Activated naive CD4-positive, alpha-beta T cell treated with anti-CD3 and anti-CD28 coated beads for 36 hours (primary cell): ENCODE data around the gene FATE1. TPM values are rescaled to one million over a fixed set of nuclear protein-coding genes. Genes with fewer than 3 reads are reported as not detected.

Source experiments
- CTCF ChIA-PET: fragments of 350-600 bp; sonication (Branson Sonifier 250); formaldehyde crosslinking; loops from one replicate; lab custom pipeline; 2021; ENCODE audit warnings: antibody characterized with exemption; lab: Charles Lee
- DNase-seq: peaks from one replicate; pipeline ENCODE4 v3.0.0-alpha.2; 2020
- H3K27ac Mint-ChIP-seq: one replicate; pipeline ENCODE4 v1.8.0; 2021; ENCODE audit warnings: mild to moderate bottlenecking, mixed read lengths
- H3K27me3 Mint-ChIP-seq: one replicate; pipeline ENCODE4 v1.8.0; 2021; ENCODE audit warnings: low read depth, mixed read lengths
- H3K36me3 Mint-ChIP-seq: one replicate; pipeline ENCODE4 v1.8.0; 2021; ENCODE audit warnings: low read depth, mixed read lengths
- H3K4me1 Mint-ChIP-seq: one replicate; pipeline ENCODE4 v1.8.0; 2021; ENCODE audit warnings: low read depth, mixed read lengths
- H3K4me3 Mint-ChIP-seq: one replicate; pipeline ENCODE4 v1.8.0; 2021; ENCODE audit warnings: mild to moderate bottlenecking, moderate library complexity, mixed read lengths
- H3K9me3 Mint-ChIP-seq: one replicate; pipeline ENCODE4 v1.8.0; 2021; ENCODE audit warnings: mixed read lengths
- intact Hi-C: fragments of 100-400 bp; cut with micrococcal nuclease; formaldehyde crosslinking; loops from one replicate; pipeline ENCODE4 v1.15.1; 2023
- total RNA-seq, 2 experiments: library from RNA; stranded (reverse); gene quantifications; one replicate each; pipeline ENCODE4 v1.2.3, GENCODE V29; 2021

Gene FATE1
- total RNA-seq, 2 experiments from 2014 or later = not detected

- no peaks in the 10 kb centered on the region for H3K36me3 Mint-ChIP-seq
- CTCF ChIA-PET = no interaction called here
- intact Hi-C loops = no loop called here
- no peaks in the 10 kb centered on the region for H3K4me1 Mint-ChIP-seq
- H3K27ac Mint-ChIP-seq = no peak overlapping the region
- H3K4me3 Mint-ChIP-seq = no peak overlapping the region
- no peaks in the 10 kb centered on the region for H3K9me3 Mint-ChIP-seq
- no peak for DNase-seq
- H3K27me3 Mint-ChIP-seq = peaks cover 5% of the 10 kb centered on the region
Observed at GRCh38 chrX:151711154-151711553, 4.7 kb upstream of the FATE1 start.

- peaks cover 8% of the 10 kb centered on the region for H3K27me3 Mint-ChIP-seq
- no peak for DNase-seq
- no peak overlapping the region for H3K4me3 Mint-ChIP-seq
- no peaks in the 10 kb centered on the region for H3K9me3 Mint-ChIP-seq
- H3K27ac Mint-ChIP-seq = no peak overlapping the region
- intact Hi-C loops = no loop called here
- CTCF ChIA-PET = no interaction called here
- H3K4me1 Mint-ChIP-seq = no peaks in the 10 kb centered on the region
- no peaks in the 10 kb centered on the region for H3K36me3 Mint-ChIP-seq
Observed at GRCh38 chrX:151711787-151712186, 4.0 kb upstream of the FATE1 start.

- H3K4me3 Mint-ChIP-seq = no peak overlapping the region
- CTCF ChIA-PET = no interaction called here
- DNase-seq = no peak
- intact Hi-C loops = no loop called here
- no peaks in the 10 kb centered on the region for H3K9me3 Mint-ChIP-seq
- H3K27me3 Mint-ChIP-seq = peaks cover 8% of the 10 kb centered on the region
- H3K27ac Mint-ChIP-seq = no peak overlapping the region
- H3K4me1 Mint-ChIP-seq = no peaks in the 10 kb centered on the region
- no peaks in the 10 kb centered on the region for H3K36me3 Mint-ChIP-seq
Observed at GRCh38 chrX:151712253-151712652, 3.6 kb upstream of the FATE1 start.

- no peaks in the 10 kb centered on the region for H3K36me3 Mint-ChIP-seq
- H3K4me1 Mint-ChIP-seq = no peaks in the 10 kb centered on the region
- no peaks in the 10 kb centered on the region for H3K9me3 Mint-ChIP-seq
- H3K27ac Mint-ChIP-seq = no peak overlapping the region
- CTCF ChIA-PET = interaction anchor here (0.6 to 1.4 kb wide), 2 partner anchors 33 to 794 kb away, joined by 3 read pairs; no protein-coding TSS in a partner anchor
- H3K27me3 Mint-ChIP-seq = peaks cover 5% of the 10 kb centered on the region
- H3K4me3 Mint-ChIP-seq = no peak overlapping the region
- DNase-seq = peak; percentile 10
- intact Hi-C loops = no loop called here
Observed at GRCh38 chrX:151713849-151714248, 2.0 kb upstream of the FATE1 start.

GRCh38 chrX:151714362-151714761 is 1.5 kb upstream of the FATE1 start:
- H3K27me3 Mint-ChIP-seq = peaks cover 5% of the 10 kb centered on the region
- H3K27ac Mint-ChIP-seq = no peak overlapping the region
- CTCF ChIA-PET = interaction anchor here (1.4 kb wide), 1 partner anchor 34 kb away, joined by 3 read pairs; no protein-coding TSS in a partner anchor
- no peaks in the 10 kb centered on the region for H3K9me3 Mint-ChIP-seq
- no peaks in the 10 kb centered on the region for H3K4me1 Mint-ChIP-seq
- H3K4me3 Mint-ChIP-seq = no peak overlapping the region
- no peaks in the 10 kb centered on the region for H3K36me3 Mint-ChIP-seq
- intact Hi-C loops = no loop called here
- no peak for DNase-seq

GRCh38 chrX:151722241-151722846 is 6.5 kb downstream of the FATE1 start:
- CTCF ChIA-PET = no interaction called here
- H3K36me3 Mint-ChIP-seq = no peaks in the 10 kb centered on the region
- H3K4me1 Mint-ChIP-seq = no peaks in the 10 kb centered on the region
- H3K4me3 Mint-ChIP-seq = no peak overlapping the region
- intact Hi-C loops = no loop called here
- no peaks in the 10 kb centered on the region for H3K27me3 Mint-ChIP-seq
- no peak overlapping the region for H3K27ac Mint-ChIP-seq
- DNase-seq = peak; percentile 5
- no peaks in the 10 kb centered on the region for H3K9me3 Mint-ChIP-seq

GRCh38 chrX:151723156-151723760 is 7.4 kb downstream of the FATE1 start:
- DNase-seq = no peak
- Mint-ChIP-seq H3K27ac (no peak overlapping the region), H3K4me1 (no peaks in the 10 kb centered on the region), H3K36me3 (no peaks in the 10 kb centered on the region), H3K27me3 (no peaks in the 10 kb centered on the region), H3K4me3 (no peak overlapping the region), H3K9me3 (no peaks in the 10 kb centered on the region)
- intact Hi-C loops = no loop called here
- CTCF ChIA-PET = no interaction called here

- H3K4me3 Mint-ChIP-seq = no peak overlapping the region
- no peak for DNase-seq
- H3K27me3 Mint-ChIP-seq = no peaks in the 10 kb centered on the region
- H3K36me3 Mint-ChIP-seq = no peaks in the 10 kb centered on the region
- no peak overlapping the region for H3K27ac Mint-ChIP-seq
- CTCF ChIA-PET = interaction anchor here (0.6 kb wide), 1 partner anchor 456 kb away, joined by 8 read pairs; no protein-coding TSS in a partner anchor
- intact Hi-C loops = no loop called here
- H3K4me1 Mint-ChIP-seq = no peaks in the 10 kb centered on the region
- H3K9me3 Mint-ChIP-seq = no peaks in the 10 kb centered on the region
Observed at GRCh38 chrX:151724563-151725337, 8.9 kb downstream of the FATE1 start.

GRCh38 chrX:151725338-151725614 is 9.4 kb downstream of the FATE1 start:
- Mint-ChIP-seq H3K4me1 (no peaks in the 10 kb centered on the region), H3K4me3 (no peak overlapping the region), H3K27me3 (no peaks in the 10 kb centered on the region), H3K9me3 (no peaks in the 10 kb centered on the region), H3K27ac (no peak overlapping the region), H3K36me3 (no peaks in the 10 kb centered on the region)
- intact Hi-C loops = no loop called here
- DNase-seq = no peak
- CTCF ChIA-PET = interaction anchor here (0.6 kb wide), 1 partner anchor 457 kb away, joined by 8 read pairs; no protein-coding TSS in a partner anchor

GRCh38 chrX:151726751-151727150 is 10.9 kb downstream of the FATE1 start:
- intact Hi-C loops = no loop called here
- Mint-ChIP-seq H3K4me3 (no peak overlapping the region), H3K36me3 (no peaks in the 10 kb centered on the region), H3K9me3 (no peaks in the 10 kb centered on the region), H3K27me3 (no peaks in the 10 kb centered on the region), H3K27ac (no peak overlapping the region), H3K4me1 (no peaks in the 10 kb centered on the region)
- no peak for DNase-seq
- CTCF ChIA-PET = interaction anchor here (0.6 kb wide), 1 partner anchor 774 kb away, joined by 3 read pairs; no protein-coding TSS in a partner anchor

GRCh38 chrX:151727346-151727745 is 11.5 kb downstream of the FATE1 start:
- no peaks in the 10 kb centered on the region for H3K4me1 Mint-ChIP-seq
- intact Hi-C loops = no loop called here
- CTCF ChIA-PET = no interaction called here

GRCh38 chrX:151729056-151729725 is 13.4 kb downstream of the FATE1 start:
- no peaks in the 10 kb centered on the region for H3K4me1 Mint-ChIP-seq
- no peaks in the 10 kb centered on the region for H3K9me3 Mint-ChIP-seq
- intact Hi-C loops = no loop called here
- H3K27ac Mint-ChIP-seq = no peak overlapping the region
- no peaks in the 10 kb centered on the region for H3K36me3 Mint-ChIP-seq
- no peak overlapping the region for H3K4me3 Mint-ChIP-seq
- CTCF ChIA-PET = no interaction called here
- no peaks in the 10 kb centered on the region for H3K27me3 Mint-ChIP-seq
- no peak for DNase-seq

More at GRCh38 chrX:151727346-151727745, 11.5 kb downstream of the FATE1 start:
- H3K27me3 Mint-ChIP-seq = no peaks in the 10 kb centered on the region
- DNase-seq = no peak
- H3K36me3 Mint-ChIP-seq = no peaks in the 10 kb centered on the region
- H3K27ac Mint-ChIP-seq = no peak overlapping the region
- H3K9me3 Mint-ChIP-seq = no peaks in the 10 kb centered on the region
- no peak overlapping the region for H3K4me3 Mint-ChIP-seq
